H1 (cell line): Measurements from ENCODE around the gene SIK2. TPM values are rescaled to one million over a fixed set of nuclear protein-coding genes. Genes with fewer than 3 reads are reported as not detected.

Experiments used
- CTCF ChIA-PET: fragments of 300-600 bp; sonication (Branson Sonifier 250); formaldehyde crosslinking; loops from one replicate; lab custom pipeline; 2021; ENCODE audit not compliant: partially characterized antibody; lab: Charles Lee
- POLR2A ChIA-PET: fragments of 300-600 bp; sonication (Branson Sonifier 250); formaldehyde crosslinking; loops from one replicate; lab custom pipeline; 2021; ENCODE audit warnings: inconsistent platforms; ENCODE audit not compliant: partially characterized antibody; lab: Charles Lee
- DNase-seq, 2 experiments: peaks; one replicate each; pipeline versions ENCODE4 v3.0.0 to v3.0.0-alpha.2; 2010 to 2022; ENCODE audit warnings: low spot score in 2 of 2, low read depth in 1 of 2, mixed read lengths in 1 of 2
- FAIRE-seq: peaks from 2 replicates; lab custom pipeline; 2011; peaks lifted over from hg19 to GRCh38; lab: Jason Lieb, UNC
- H2AFZ ChIP-seq: 2 replicates; pipeline ENCODE4 v1.8.1; 2012; ENCODE audit warnings: low read length, inconsistent platforms
- H2AK5ac ChIP-seq: 2 replicates; pipeline ENCODE4 v1.6.1; 2013; ENCODE audit warnings: low read depth, low read length
- H2BK120ac ChIP-seq: replicated peaks from 2 replicates; pipeline ENCODE3; 2013; ENCODE audit warnings: low read depth, low read length, inconsistent platforms
- H2BK12ac ChIP-seq: 2 replicates; pipeline ENCODE4 v1.6.1; 2013; ENCODE audit warnings: low read depth, low read length
- H2BK15ac ChIP-seq: 2 replicates; pipeline ENCODE4 v1.6.1; 2013; ENCODE audit warnings: low read length
- H2BK20ac ChIP-seq: 2 replicates; pipeline ENCODE4 v1.6.1; 2013; ENCODE audit warnings: low read length
- H2BK5ac ChIP-seq: 2 replicates; pipeline ENCODE4 v1.6.1; 2013; ENCODE audit warnings: low read depth, low read length
- H3K14ac ChIP-seq: 2 replicates; pipeline ENCODE4 v1.6.1; 2013; ENCODE audit warnings: inconsistent platforms; ENCODE audit not compliant: insufficient read length
- H3K18ac ChIP-seq: 2 replicates; pipeline ENCODE4 v1.6.1; 2013; ENCODE audit warnings: low read length; ENCODE audit errors: extremely low read depth
- H3K23ac ChIP-seq: 2 replicates; pipeline ENCODE4 v1.6.1; 2013; ENCODE audit warnings: inconsistent platforms; ENCODE audit not compliant: insufficient read length
- H3K23me2 ChIP-seq: 2 replicates; pipeline ENCODE4 v1.6.1; 2013; ENCODE audit warnings: low read depth, low read length
- H3K27ac ChIP-seq: 2 replicates; pipeline ENCODE4 v1.6.1; 2011; ENCODE audit warnings: low read depth, low read length, inconsistent platforms
- H3K27me3 ChIP-seq, 4 experiments: replicated peaks in 1 of 4; 1 replicate in 1 of 4; 2 replicates in 3 of 4; pipeline versions ENCODE4 v1.6.1 to v1.8.1; 2011 to 2013; ENCODE audit warnings: low read length in 3 of 4, mild to moderate bottlenecking in 3 of 4, inconsistent platforms in 2 of 4, mixed read lengths in 2 of 4, moderate library complexity in 1 of 4; ENCODE audit not compliant: control insufficient read depth in 3 of 4, insufficient read depth in 3 of 4; ENCODE audit errors: extremely low read depth in 1 of 4
- H3K36me3 ChIP-seq, 4 experiments: 2 replicates each; pipeline versions ENCODE4 v1.6.1 to v1.8.1; 2011 to 2013; ENCODE audit warnings: mild to moderate bottlenecking in 4 of 4, low read length in 3 of 4, moderate library complexity in 2 of 4, control low read depth in 1 of 4, inconsistent platforms in 1 of 4; ENCODE audit not compliant: insufficient read depth in 4 of 4, control insufficient read depth in 2 of 4
- H3K4ac ChIP-seq: replicated peaks from 2 replicates; pipeline ENCODE3; 2013; ENCODE audit warnings: low read length, low read depth, mixed read lengths, inconsistent platforms; ENCODE audit not compliant: insufficient read length
- H3K4me1 ChIP-seq, 4 experiments: replicated peaks in 1 of 4; 1 replicate in 1 of 4; 2 replicates in 3 of 4; pipeline versions ENCODE4 v1.6.1 to v1.8.1; 2011 to 2013; ENCODE audit warnings: low read length in 3 of 4, inconsistent platforms in 2 of 4, mixed read lengths in 1 of 4; ENCODE audit not compliant: insufficient read depth in 4 of 4, control insufficient read depth in 3 of 4
- H3K4me2 ChIP-seq, 2 experiments: 2 replicates each; pipeline versions ENCODE4 v1.6.1 to v1.8.1; 2011 to 2013; ENCODE audit warnings: low read depth in 2 of 2, low read length in 2 of 2, control low read depth in 1 of 2, inconsistent platforms in 1 of 2, mild to moderate bottlenecking in 1 of 2; ENCODE audit not compliant: insufficient read depth in 1 of 2
- H3K4me3 ChIP-seq, 4 experiments: fragments of 200-600, 300-600 bp in 1 of 4; sonication (generic), shearing (Covaris generic), sonication (Bioruptor Twin) in 1 of 4; 2 replicates each; pipeline versions ENCODE4 v1.5.1 to v1.8.1; 2011 to 2016; ENCODE audit warnings: low read length in 4 of 4, low read depth in 3 of 4, control low read depth in 2 of 4, inconsistent platforms in 2 of 4, mild to moderate bottlenecking in 2 of 4, mixed read lengths in 1 of 4, moderate library complexity in 1 of 4; ENCODE audit not compliant: insufficient read depth in 2 of 4; ENCODE audit errors: extremely low read depth in 1 of 4
- H3K56ac ChIP-seq: replicated peaks from 2 replicates; pipeline ENCODE3; 2013; ENCODE audit warnings: low read depth, mild to moderate bottlenecking, mixed read lengths, low read length, inconsistent platforms; ENCODE audit not compliant: insufficient read length
- H3K79me1 ChIP-seq: 2 replicates; pipeline ENCODE4 v1.6.1; 2013; ENCODE audit warnings: low read depth, low read length, control low read depth
- H3K79me2 ChIP-seq, 2 experiments: 2 replicates each; pipeline versions ENCODE4 v1.6.1 to v1.8.1; 2012 to 2013; ENCODE audit warnings: low read length in 2 of 2, mild to moderate bottlenecking in 2 of 2, inconsistent platforms in 1 of 2; ENCODE audit not compliant: insufficient read depth in 2 of 2, control insufficient read depth in 1 of 2
- H3K9ac ChIP-seq, 4 experiments: replicated peaks in 1 of 4; 1 replicate in 1 of 4; 2 replicates in 3 of 4; pipeline versions ENCODE4 v1.6.1 to v1.8.1; 2011 to 2013; ENCODE audit warnings: low read depth in 3 of 4, low read length in 3 of 4, control low read depth in 2 of 4, mild to moderate bottlenecking in 2 of 4, moderate library complexity in 2 of 4, inconsistent platforms in 1 of 4; ENCODE audit errors: extremely low read depth in 1 of 4
- H3K9me3 ChIP-seq, 2 experiments: 2 replicates each; pipeline versions ENCODE4 v1.6.1 to v1.8.1; 2012 to 2013; ENCODE audit warnings: mild to moderate bottlenecking in 2 of 2, moderate library complexity in 2 of 2, control low read depth in 1 of 2, inconsistent platforms in 1 of 2, low read depth in 1 of 2, low read length in 1 of 2, mixed read lengths in 1 of 2; ENCODE audit not compliant: insufficient read depth in 2 of 2
- H4K20me1 ChIP-seq, 2 experiments: replicated peaks in 1 of 2; 2 replicates each; pipeline versions ENCODE3 to v1.8.1; 2011 to 2013; ENCODE audit warnings: inconsistent platforms in 2 of 2, low read length in 2 of 2, mild to moderate bottlenecking in 1 of 2; ENCODE audit not compliant: insufficient read depth in 2 of 2, control insufficient read depth in 1 of 2
- H4K5ac ChIP-seq: 2 replicates; pipeline ENCODE4 v1.6.1; 2013; ENCODE audit warnings: low read length, low read depth, mixed read lengths, inconsistent platforms; ENCODE audit not compliant: insufficient read length
- H4K8ac ChIP-seq: 2 replicates; pipeline ENCODE4 v1.8.0; 2013; ENCODE audit warnings: mild to moderate bottlenecking, moderate library complexity, low read length, inconsistent platforms; ENCODE audit not compliant: insufficient read depth; ENCODE audit errors: extremely low read depth
- H4K91ac ChIP-seq: replicated peaks from 2 replicates; pipeline ENCODE3; 2013; ENCODE audit warnings: low read length, mixed read lengths, inconsistent platforms; ENCODE audit not compliant: insufficient read length
- ASH2L ChIP-seq: fragments of 200-600, 300-600 bp; sonication (generic); IDR thresholded peaks from one replicate; pipeline ENCODE4 v1.7.1; 2017; ENCODE audit warnings: low read length
- JUND ChIP-seq: IDR thresholded peaks from 2 replicates; pipeline ENCODE4 v1.6.1; 2011; ENCODE audit warnings: mild to moderate bottlenecking, improper control_type of control experiment, low read length
- POLR2A ChIP-seq, 2 experiments: IDR thresholded peaks; 1 replicate in 1 of 2; 2 replicates in 1 of 2; pipeline ENCODE4 v1.6.1; 2011; ENCODE audit warnings: low read depth in 2 of 2, low read length in 2 of 2, mild to moderate bottlenecking in 2 of 2; ENCODE audit errors: control extremely low read depth in 1 of 2
- RBBP5 ChIP-seq: IDR thresholded peaks from 2 replicates; pipeline ENCODE4 v1.7.1; 2012; ENCODE audit warnings: low read depth, mild to moderate bottlenecking, inconsistent platforms, low read length, moderate library complexity, borderline replicate concordance
- RFX5 ChIP-seq: IDR thresholded peaks from 2 replicates; pipeline ENCODE4 v1.6.1; 2011; ENCODE audit warnings: low read depth, low read length, improper control_type of control experiment, borderline replicate concordance
- SP2 ChIP-seq: IDR thresholded peaks from 2 replicates; pipeline ENCODE4 v1.6.1; 2012; ENCODE audit warnings: mild to moderate bottlenecking, low read length, inconsistent platforms
- SP4 ChIP-seq: IDR thresholded peaks from 2 replicates; pipeline ENCODE4 v1.6.1; 2012; ENCODE audit warnings: low read length, inconsistent platforms
- TBP ChIP-seq: IDR thresholded peaks from 2 replicates; pipeline ENCODE4 v1.6.1; 2011; ENCODE audit warnings: low read depth, low read length, improper control_type of control experiment
- TCF12 ChIP-seq: IDR thresholded peaks from 2 replicates; pipeline ENCODE4 v1.6.1; 2011; ENCODE audit warnings: low read depth, mild to moderate bottlenecking, low read length
- WGBS, 2 experiments: shearing (Covaris generic) in 1 of 2; methylation state at CpG; one replicate each; pipeline versions ENCODE4 v1.1.6 to v1.1.7; 2013 to 2015; ENCODE audit warnings: low lambda C conversion rate in 2 of 2, mixed read lengths in 2 of 2, inconsistent platforms in 1 of 2, low coverage in 1 of 2, missing lambda C conversion rate in 1 of 2; ENCODE audit not compliant: insufficient replicate concordance in 2 of 2, insufficient coverage in 1 of 2, insufficient read length in 1 of 2; ENCODE audit errors: extremely low coverage in 1 of 2, missing lambda C conversion rate in 1 of 2; 5-methylcytosine and 5-hydroxymethylcytosine counted together
- polyA plus RNA-seq, 7 experiments: library from polyadenylated mRNA; depleted of rRNA in 3 of 7; stranded (reverse) in 5 of 7; unstranded in 2 of 7; fragments of >200 nt in 5 of 7; fragments of 200-250 nt in 2 of 7; gene quantifications; 1 replicate in 5 of 7; 2 replicates in 1 of 7; 4 replicates in 1 of 7; pipeline versions ENCODE4 v1.2.1 to v1.2.3, GENCODE V29; 2011 to 2013; ENCODE audit warnings: missing spikeins in 2 of 7, mixed read lengths in 2 of 7
- total RNA-seq: library from RNA; stranded (reverse); fragmentation: NEBNext Ultra II Directional; extraction: Animal tissue kit (Norgen Biotek cat#: 25700); gene quantifications from 2 replicates; pipeline ENCODE4 v1.2.1, GENCODE V29; 2021
- TF ChIP-seq, protein P1 (sequence below): IDR thresholded peaks from 2 replicates; pipeline ENCODE4 v1.6.1; 2012; ENCODE audit warnings: inconsistent platforms

SIK2 gene
- total and polyA plus RNA-seq, 2 of the 8 experiments (the other 6 are each of a cell fraction or from before 2014, with no cell fraction given): 8.8 to 11.2 TPM

DNA sequence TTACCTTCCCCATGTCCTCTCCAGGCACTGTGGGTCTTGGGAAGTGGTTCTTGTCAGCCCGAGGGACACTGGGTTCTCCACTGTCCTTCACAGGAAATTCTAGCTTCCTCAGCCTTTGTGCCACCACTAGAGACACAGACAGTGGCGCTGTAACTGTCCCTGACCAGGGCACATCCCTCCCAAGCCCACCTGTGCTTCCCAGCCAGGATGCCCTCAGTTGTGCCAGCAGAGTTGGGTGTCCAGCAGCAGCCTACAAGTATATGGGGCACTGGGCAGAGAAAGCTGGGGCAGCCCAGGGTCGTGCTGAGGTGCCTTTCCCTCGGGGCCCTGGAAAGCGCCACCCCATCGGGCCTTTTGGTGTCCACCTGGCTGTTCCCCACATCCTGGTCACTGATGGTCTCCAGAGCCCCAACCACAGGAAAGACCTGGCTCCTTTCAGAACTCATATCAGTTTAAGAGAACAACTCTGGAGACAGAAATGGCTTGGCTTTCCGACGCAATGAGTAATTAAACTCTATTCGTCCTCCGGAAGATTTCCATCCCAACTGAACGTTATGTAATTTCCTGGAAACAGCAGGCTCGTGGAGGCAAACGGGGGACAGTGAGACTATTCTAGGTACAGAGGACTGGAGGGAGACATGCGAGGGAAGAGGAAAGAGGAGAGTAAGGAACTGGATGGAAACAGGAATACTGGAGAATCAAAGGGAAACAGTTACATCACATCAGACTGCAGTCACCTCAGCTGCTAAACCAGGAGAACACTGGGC lies 135.4 kb downstream of the SIK2 start:
- H2AFZ ChIP-seq: no peak overlapping the region
- no peak overlapping the region for H3K27ac ChIP-seq
- no peaks in the 10 kb centered on the region for H3K9me3 ChIP-seq
- H2BK12ac ChIP-seq: no peak overlapping the region; the same call in 1 of the 2 replicates
- H3K14ac ChIP-seq: no peak overlapping the region
- no peak overlapping the region for H2BK20ac ChIP-seq
- H3K4me1 ChIP-seq: peaks cover 0 to 11% (median 5%) of the 10 kb centered on the region in 4 experiments; a peak in 5 of 7 replicates
- H4K8ac ChIP-seq: no peak overlapping the region
- no peak overlapping the region for H3K56ac ChIP-seq
- H3K4ac ChIP-seq: no peak overlapping the region
- H3K79me2 ChIP-seq: no peaks in the 10 kb centered on the region
- no peak for DNase-seq
- no peak for TF ChIP-seq SP2
- no peak for TF ChIP-seq RBBP5
- TF ChIP-seq JUND: no peak
- TF ChIP-seq POLR2A (IDR thresholded peaks at IDR 0.05; ENCODE audit: control extremely low read depth in 1 of 2, low read depth in 2 of 2, low read length in 2 of 2): no peak
- TF ChIP-seq TBP: no peak
- TF ChIP-seq TCF12: no peak
- no peak for TF ChIP-seq ASH2L
- TF ChIP-seq, protein P1, sequence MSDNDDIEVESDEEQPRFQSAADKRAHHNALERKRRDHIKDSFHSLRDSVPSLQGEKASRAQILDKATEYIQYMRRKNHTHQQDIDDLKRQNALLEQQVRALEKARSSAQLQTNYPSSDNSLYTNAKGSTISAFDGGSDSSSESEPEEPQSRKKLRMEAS: no peak
- TF ChIP-seq SP4: no peak
- no peak for TF ChIP-seq RFX5
- TF ChIP-seq, all 59 proteins: peak for 0
- CTCF ChIA-PET: interaction anchor here (0.6 to 1.9 kb wide), 8 partner anchors 10 to 149 kb away, joined by 3 to 6 read pairs (median 3); no protein-coding TSS in a partner anchor
- Histone ChIP-seq H3K36me3 (peaks cover 0 to 18% (median 9%) of the 10 kb centered on the region in 4 experiments; a peak in 5 of 8 replicates), H3K9ac (no peak overlapping the region), H2BK120ac (no peak overlapping the region), H3K23ac (no peak overlapping the region), H2BK5ac (no peak overlapping the region; the same call in 1 of the 2 replicates), H3K23me2 (no peaks in the 10 kb centered on the region), H2AK5ac (no peak overlapping the region), H4K91ac (no peak overlapping the region), H2BK15ac (no peak overlapping the region), H3K79me1 (0 out of 2 replicates have a peak, but pooled peaks cover 5% of the 10 kb centered on the region), H3K4me3 (no peak overlapping the region), H3K18ac (no peak overlapping the region), H4K20me1 (peaks cover 0 to 2% of the 10 kb centered on the region in 2 experiments), H4K5ac (no peak overlapping the region), H3K27me3 (no peaks in the 10 kb centered on the region), H3K4me2 (no peak overlapping the region)
- WGBS, 2 experiments: 95% methylated on average over 13 of the region's 14 CpGs; no CpG with 5 or more reads in 1 of the 2 experiments
- POLR2A ChIA-PET: interaction anchor here (0.5 to 3.6 kb wide), 9 partner anchors 8 to 435 kb away, joined by 3 to 19 read pairs (median 4); partner anchors contain the start of gene PPP2R1B
- FAIRE-seq: no peak
